ENCODE data around the gene APOL1. TPM values are rescaled to one million over a fixed set of nuclear protein-coding genes. Genes with fewer than 3 reads are reported as not detected.

APOL1 gene
- polyA plus RNA-seq, 2 of the 4 experiments (the other 2 are of a cell fraction) = 2.0 to 6.5 TPM

- FAIRE-seq = no peak
- POLR2A ChIA-PET = interaction anchor here (0.6 kb wide), 1 partner anchor 53 kb away, joined by 3 read pairs; no protein-coding TSS in a partner anchor
- no peak for ATAC-seq
- CTCF ChIA-PET = interaction anchor here (0.6 to 8.7 kb wide), 35 partner anchors 8 to 210 kb away, joined by 3 to 113 read pairs (median 7); partner anchors contain the start of genes MYH9 and TXN2
- TF ChIP-seq PHF8 (IDR thresholded peaks at IDR 0.05; ENCODE audit: borderline replicate concordance, low read depth) (no peak), MAX (IDR thresholded peaks at IDR 0.05) (no peak), TFCP2L1 (CRISPR knock-in tag; IDR thresholded peaks at IDR 0.05) (no peak), MAZ (IDR thresholded peaks at IDR 0.05; ENCODE audit: borderline replicate concordance, low read depth, low read length) (no peak), USF2 (IDR thresholded peaks at IDR 0.05) (no peak), NR3C1 (IDR thresholded peaks at IDR 0.05) (no peak)
- Histone ChIP-seq H3K9me3 (no peaks in the 10 kb centered on the region), H3K27ac (peak overlapping the region in 1 of 2 experiments; percentile 40; a peak in 2 of 6 replicates), H3K4me2 (no peak overlapping the region), H3K4me3 (no peak overlapping the region), H3K4me1 (peaks cover 27% of the 10 kb centered on the region; the same call in 2 of the 3 replicates)
- WGBS (ENCODE audit: missing lambda C conversion rate) = 89% methylated on average over 17 of the region's 24 CpGs
- DNase-seq (ENCODE audit: low read depth in 1 of 2, low spot score in 1 of 2) = no peak
Observed at GRCh38 chr22:36300396-36301212, 47.7 kb downstream of the APOL1 start.

GRCh38 chr22:36301384-36301828 is 48.5 kb downstream of the APOL1 start:
- no peak overlapping the region for H3K4me3 ChIP-seq
- ATAC-seq = peak; percentile 64 to 76; a peak in 5 of 6 replicates
- H3K4me1 ChIP-seq = peaks cover 27% of the 10 kb centered on the region; the same call in 2 of the 3 replicates
- peak; percentile 28 to 70 for DNase-seq (ENCODE audit: low read depth in 1 of 2, low spot score in 1 of 2)
- 55% methylated on average over 8 of the region's 13 CpGs for WGBS (ENCODE audit: missing lambda C conversion rate)
- TF ChIP-seq RAD21 (conservative IDR thresholded peaks at IDR 0.05 in 1 of 2, IDR thresholded peaks at IDR 0.05 in 1 of 2) = peak; percentile 73 to 75
- TF ChIP-seq SMC3 (IDR thresholded peaks at IDR 0.05) = peak; percentile 75
- TF ChIP-seq EHF (CRISPR knock-in tag; IDR thresholded peaks at IDR 0.05) = no peak
- no peak for TF ChIP-seq HEYL (CRISPR knock-in tag; IDR thresholded peaks at IDR 0.05)
- no peak for TF ChIP-seq MAZ (IDR thresholded peaks at IDR 0.05; ENCODE audit: borderline replicate concordance, low read depth, low read length)
- peak; percentile 24; the same call in 1 of the 2 replicates for TF ChIP-seq MAX (IDR thresholded peaks at IDR 0.05)
- no peak for TF ChIP-seq RNF2 (IDR thresholded peaks at IDR 0.05; ENCODE audit: borderline replicate concordance, low read depth)
- TF ChIP-seq HOXB13 (CRISPR knock-in tag; IDR thresholded peaks at IDR 0.05; ENCODE audit: low read depth) = no peak
- peak; percentile 68 for TF ChIP-seq CTCF (IDR thresholded peaks at IDR 0.05)
- no peak for TF ChIP-seq MYC (IDR thresholded peaks at IDR 0.05; ENCODE audit: borderline replicate concordance, low read length)
- TF ChIP-seq TFCP2L1 (CRISPR knock-in tag; IDR thresholded peaks at IDR 0.05) = no peak
- TF ChIP-seq JUNB (IDR thresholded peaks at IDR 0.05) = no peak
- TF ChIP-seq CHD2 (IDR thresholded peaks at IDR 0.05; ENCODE audit: low read length, partially characterized antibody) = no peak
- peak overlapping the region in 1 of 2 experiments; percentile 40; a peak in 1 of 6 replicates for H3K27ac ChIP-seq
- no peak overlapping the region for H3K4me2 ChIP-seq
- no peak for FAIRE-seq
- ChIA-PET CTCF (interaction anchor here (0.8 to 8.7 kb wide), 38 partner anchors 8 to 200 kb away, joined by 3 to 113 read pairs (median 6); partner anchors contain the start of genes MYH9 and TXN2), POLR2A (no interaction called here)
- no peaks in the 10 kb centered on the region for H3K9me3 ChIP-seq

- no peaks in the 10 kb centered on the region for H3K9me3 ChIP-seq
- H3K4me2 ChIP-seq = no peak overlapping the region
- peak overlapping the region in 1 of 2 experiments; percentile 35; a peak in 1 of 6 replicates for H3K27ac ChIP-seq
- DNase-seq (ENCODE audit: low read depth in 1 of 2, low spot score in 1 of 2) (no peak), FAIRE-seq (no peak), ATAC-seq (peak in 1 of 2 experiments; percentile 3; a peak in 1 of 6 replicates)
- no peak overlapping the region for H3K4me3 ChIP-seq
- H3K4me1 ChIP-seq = peaks cover 27% of the 10 kb centered on the region; the same call in 2 of the 3 replicates
- 59% methylated on average over 8 of the region's 8 CpGs for WGBS (ENCODE audit: missing lambda C conversion rate)
- TF ChIP-seq NFE2L2 (conservative IDR thresholded peaks at IDR 0.05; ENCODE audit: low read length) (no peak), HDAC2 (IDR thresholded peaks at IDR 0.05) (no peak), CBX8 (IDR thresholded peaks at IDR 0.05) (no peak)
- POLR2A ChIA-PET = no interaction called here
- CTCF ChIA-PET = interaction anchor here (0.8 to 8.7 kb wide), 36 partner anchors 8 to 200 kb away, joined by 3 to 113 read pairs (median 6); partner anchors contain the start of gene TXN2
Observed at GRCh38 chr22:36301851-36302250, 48.9 kb downstream of the APOL1 start.
